ENCODE data around the gene NLRC5.

DNA sequence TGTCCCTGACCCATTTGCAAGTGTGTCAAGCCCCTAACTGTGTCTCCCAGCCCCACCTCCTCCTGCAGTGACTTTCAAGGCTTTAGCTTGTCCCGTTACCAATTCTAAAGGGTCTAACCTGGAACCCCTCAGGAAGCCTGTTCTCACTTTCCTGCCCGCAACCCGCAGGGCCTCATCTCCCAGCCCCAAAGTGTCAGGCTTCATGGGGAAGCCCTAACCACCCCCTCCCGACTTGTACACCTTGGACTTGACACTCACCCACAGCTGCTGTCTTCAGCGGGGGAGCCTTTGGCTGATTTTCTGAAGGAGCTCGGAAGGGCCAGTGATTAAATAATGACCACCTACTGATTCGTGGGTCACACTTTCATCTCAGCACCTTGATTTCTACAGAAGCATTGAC, 33.1 kb downstream of the NLRC5 start:
- no peak for TF ChIP-seq CTCF (IDR thresholded peaks at IDR 0.05; ENCODE audit: insufficient read depth, low read depth, low read length)
- no peak for TF ChIP-seq EZH2 (IDR thresholded peaks at IDR 0.05; ENCODE audit: insufficient read depth, low read length)
